PC-3 (cell line): Measurements from ENCODE around the gene KIF24. TPM values are rescaled to one million over a fixed set of nuclear protein-coding genes. Genes with fewer than 3 reads are reported as not detected.

ENCODE experiments used
- ATAC-seq: fragments of 200-7000 bp; cut with Tn5 transposase; 2 replicates; pipeline ENCODE4 v1.9.1; 2020; ENCODE audit warnings: mild to moderate bottlenecking, moderate library complexity
- BruUV-seq: library from RNA; stranded (reverse); fragments of 400-500 nt; replicated peaks from 2 replicates; lab custom pipeline; 2021; lab: Mats Ljungman, UMichigan
- CTCF ChIA-PET: fragments of 300-600 bp; sonication (Branson Sonifier 250); formaldehyde crosslinking; loops from one replicate; lab custom pipeline; 2022; ENCODE audit warnings: antibody characterized with exemption; lab: Charles Lee
- POLR2A ChIA-PET: fragments of 300-600 bp; sonication (Branson Sonifier 250); formaldehyde crosslinking; loops from one replicate; lab custom pipeline; 2022; ENCODE audit warnings: antibody characterized with exemption; ENCODE audit not compliant: unreplicated experiment; lab: Charles Lee
- DNase-seq: peaks from one replicate; pipeline ENCODE4 v3.0.0-alpha.2; 2015
- H2AFZ ChIP-seq: fragments of 300-600 bp; sonication (generic); 2 replicates; pipeline ENCODE4 v1.6.0; 2016; ENCODE audit warnings: antibody characterized with exemption, low read length
- H3F3A ChIP-seq: fragments of 300-600 bp; sonication (generic); one replicate; pipeline ENCODE4 v1.6.0; 2017; ENCODE audit warnings: antibody characterized with exemption, low read length, control low read depth, mild to moderate bottlenecking; ENCODE audit not compliant: unreplicated experiment
- H3K27ac ChIP-seq: fragments of 300-600 bp; sonication (generic); 2 replicates; pipeline ENCODE4 v1.5.1; 2016; ENCODE audit warnings: mild to moderate bottlenecking, low read length
- H3K27me3 ChIP-seq: fragments of 300-600 bp; sonication (generic); 2 replicates; pipeline ENCODE4 v1.6.1; 2016; ENCODE audit warnings: low read length, mixed read lengths
- H3K36me3 ChIP-seq: fragments of 300-600 bp; sonication (generic); 2 replicates; pipeline ENCODE4 v1.6.1; 2016; ENCODE audit warnings: low read depth, mixed run types, low read length, mixed read lengths
- H3K4me1 ChIP-seq: fragments of 300-600 bp; sonication (generic); 2 replicates; pipeline ENCODE4 v1.5.1; 2016; ENCODE audit warnings: low read length; ENCODE audit not compliant: insufficient read depth
- H3K4me2 ChIP-seq: fragments of 300-600 bp; sonication (generic); 2 replicates; pipeline ENCODE4 v1.6.0; 2016; ENCODE audit warnings: low read length
- H3K4me3 ChIP-seq: fragments of 300-600 bp; sonication (generic); 2 replicates; pipeline ENCODE4 v1.5.1; 2016; ENCODE audit warnings: mild to moderate bottlenecking, low read length, mixed read lengths
- H3K79me2 ChIP-seq: fragments of 300-600 bp; sonication (generic); 2 replicates; pipeline ENCODE4 v1.6.1; 2017; ENCODE audit warnings: low read length, mixed read lengths
- H3K9ac ChIP-seq: fragments of 300-600 bp; sonication (generic); 2 replicates; pipeline ENCODE4 v1.6.0; 2016; ENCODE audit warnings: mild to moderate bottlenecking, low read length
- H3K9me2 ChIP-seq: fragments of 300-600 bp; sonication (generic); replicated peaks from 2 replicates; pipeline ENCODE4 v1.6.1; 2016; ENCODE audit warnings: mixed run types, low read length, mixed read lengths
- H3K9me3 ChIP-seq: fragments of 300-600 bp; sonication (generic); 2 replicates; pipeline ENCODE4 v1.6.1; 2016; ENCODE audit warnings: low read length, mixed read lengths
- H4K20me1 ChIP-seq: fragments of 300-600 bp; sonication (generic); 2 replicates; pipeline ENCODE4 v1.6.1; 2016; ENCODE audit warnings: low read length, mixed read lengths
- CTCF ChIP-seq: fragments of 300-600 bp; sonication (generic); conservative IDR thresholded peaks from 2 replicates; pipeline ENCODE4 v1.5.1; 2017; ENCODE audit warnings: antibody characterized with exemption, low read depth, mild to moderate bottlenecking, low read length
- EZH2 ChIP-seq: fragments of 300-600 bp; sonication (generic); IDR thresholded peaks from one replicate; pipeline ENCODE4 v1.6.1; 2017; ENCODE audit warnings: antibody characterized with exemption, mild to moderate bottlenecking, low read length; ENCODE audit not compliant: unreplicated experiment
- EZH2phosphoT487 ChIP-seq: fragments of 300-600 bp; sonication (generic); IDR thresholded peaks from 2 replicates; pipeline ENCODE4 v1.6.1; 2018; ENCODE audit warnings: mild to moderate bottlenecking, antibody characterized with exemption, low read length, borderline replicate concordance
- intact Hi-C: fragments of 100-400 bp; cut with micrococcal nuclease; formaldehyde crosslinking; loops from 2 replicates; pipeline ENCODE4 v1.9.0; 2023
- total RNA-seq: library from RNA; depleted of rRNA; stranded (reverse); fragments of >200 nt; gene quantifications from 2 replicates; pipeline ENCODE4 v1.2.3, GENCODE V29; 2014

The KIF24 gene
- total RNA-seq, 1 experiment from 2014 or later: 4.7 TPM

GRCh38 chr9:34291023-34291422 lies 38.0 kb downstream of the KIF24 start:
- no peak for DNase-seq
- H3K4me2 ChIP-seq: no peak overlapping the region
- H4K20me1 ChIP-seq: no peaks in the 10 kb centered on the region
- H3K79me2 ChIP-seq: no peaks in the 10 kb centered on the region
- H2AFZ ChIP-seq: no peak overlapping the region
- no peak overlapping the region for H3K9ac ChIP-seq
- CTCF ChIA-PET: no interaction called here
- no peaks in the 10 kb centered on the region for H3K9me2 ChIP-seq
- H3K4me1 ChIP-seq: no peaks in the 10 kb centered on the region
- H3K4me3 ChIP-seq: no peak overlapping the region
- no peaks in the 10 kb centered on the region for H3K27me3 ChIP-seq
- intact Hi-C loops: no loop called here
- POLR2A ChIA-PET: no interaction called here
- H3K27ac ChIP-seq: no peak overlapping the region
- H3K9me3 ChIP-seq: no peaks in the 10 kb centered on the region
- H3K36me3 ChIP-seq: no peaks in the 10 kb centered on the region
- ATAC-seq: no peak
- no TSS peak for BruUV-seq
- TF ChIP-seq CTCF (no peak), EZH2 (no peak), EZH2phosphoT487 (no peak)
- no peaks in the 10 kb centered on the region for H3F3A ChIP-seq

- Histone ChIP-seq H3K9me2 (no peaks in the 10 kb centered on the region), H3K9me3 (no peaks in the 10 kb centered on the region), H4K20me1 (no peaks in the 10 kb centered on the region), H3K4me1 (no peaks in the 10 kb centered on the region), H3K27ac (no peak overlapping the region), H3F3A (no peaks in the 10 kb centered on the region), H3K79me2 (no peaks in the 10 kb centered on the region), H3K36me3 (no peaks in the 10 kb centered on the region), H2AFZ (no peak overlapping the region), H3K4me2 (no peak overlapping the region), H3K9ac (no peak overlapping the region), H3K27me3 (no peaks in the 10 kb centered on the region), H3K4me3 (no peak overlapping the region)
- ChIA-PET CTCF (no interaction called here), POLR2A (no interaction called here)
- ATAC-seq: no peak
- no TSS peak for BruUV-seq
- intact Hi-C loops: no loop called here
- TF ChIP-seq EZH2: no peak
- no peak for TF ChIP-seq EZH2phosphoT487
- no peak for TF ChIP-seq CTCF
- DNase-seq: no peak
These were observed 39.9 kb downstream of the KIF24 start for GRCh38 chr9:34289159-34289558.

DNA sequence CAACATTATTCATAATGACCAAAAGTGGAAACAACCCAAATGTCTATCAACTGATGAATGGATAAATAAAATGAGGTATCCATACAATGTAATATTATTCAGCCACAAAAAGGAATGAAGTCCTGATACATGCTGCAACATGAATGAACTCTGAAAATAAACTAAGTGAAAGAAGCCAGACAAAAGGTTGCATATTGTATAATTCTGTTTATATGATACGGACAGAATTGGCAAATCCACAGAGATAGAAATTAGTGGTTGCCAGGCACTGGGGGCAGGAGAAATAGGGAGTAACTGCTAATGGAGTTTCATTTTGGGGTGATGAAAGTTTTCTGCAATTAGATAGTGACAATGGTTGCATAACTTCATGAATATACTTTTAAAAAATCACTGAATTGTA lies 47.0 kb downstream of the KIF24 start:
- Histone ChIP-seq H3K79me2 (no peaks in the 10 kb centered on the region), H2AFZ (no peak overlapping the region), H3K4me1 (peaks cover 8% of the 10 kb centered on the region; the same call in 1 of the 2 replicates), H3K27me3 (no peaks in the 10 kb centered on the region), H3K36me3 (no peaks in the 10 kb centered on the region), H3F3A (no peaks in the 10 kb centered on the region), H3K4me2 (no peak overlapping the region), H3K4me3 (no peak overlapping the region), H3K9ac (no peak overlapping the region), H3K27ac (no peak overlapping the region), H3K9me2 (no peaks in the 10 kb centered on the region), H3K9me3 (no peaks in the 10 kb centered on the region), H4K20me1 (no peaks in the 10 kb centered on the region)
- BruUV-seq: no TSS peak
- TF ChIP-seq CTCF (no peak), EZH2phosphoT487 (no peak), EZH2 (no peak)
- intact Hi-C loops: no loop called here
- CTCF ChIA-PET: no interaction called here
- DNase-seq: no peak
- ATAC-seq: no peak
- POLR2A ChIA-PET: no interaction called here
